DOHH2 (cell line): ENCODE measurements around the gene CP.

Experiments
- H3F3A ChIP-seq: fragments of 200-600 bp; sonication (generic), shearing (Covaris generic); 2 replicates; pipeline ENCODE4 v1.6.0; 2016; ENCODE audit warnings: antibody characterized with exemption, mild to moderate bottlenecking; ENCODE audit not compliant: control insufficient read depth, insufficient read depth
- H3K27ac ChIP-seq: fragments of 200-600 bp; sonication (generic); 2 replicates; pipeline ENCODE4 v1.5.1; 2014; ENCODE audit warnings: low read depth, mild to moderate bottlenecking, low read length, moderate library complexity
- H3K27me3 ChIP-seq: fragments of 200-600 bp; sonication (generic); 2 replicates; pipeline ENCODE4 v1.6.1; 2014; ENCODE audit warnings: mild to moderate bottlenecking, low read length, mixed read lengths; ENCODE audit not compliant: control insufficient read depth
- H3K36me3 ChIP-seq: fragments of 200-600 bp; sonication (generic); 2 replicates; pipeline ENCODE4 v1.6.1; 2014; ENCODE audit warnings: mild to moderate bottlenecking, low read length, moderate library complexity, mixed read lengths; ENCODE audit not compliant: control insufficient read depth
- H3K4me1 ChIP-seq: fragments of 200-600 bp; sonication (generic); 2 replicates; pipeline ENCODE4 v1.6.1; 2014; ENCODE audit warnings: mild to moderate bottlenecking, low read length, mixed read lengths; ENCODE audit not compliant: control insufficient read depth
- H3K4me2 ChIP-seq: fragments of 200-600 bp; sonication (generic); 2 replicates; pipeline ENCODE4 v1.6.0; 2014; ENCODE audit warnings: mild to moderate bottlenecking, low read length, moderate library complexity
- H3K4me3 ChIP-seq: fragments of 200-600 bp; sonication (generic); 2 replicates; pipeline ENCODE4 v1.5.1; 2014; ENCODE audit warnings: mild to moderate bottlenecking, low read length, mixed read lengths
- H3K79me2 ChIP-seq: fragments of 200-600 bp; sonication (generic); 2 replicates; pipeline ENCODE4 v1.6.1; 2014; ENCODE audit warnings: mild to moderate bottlenecking, low read length, mixed read lengths; ENCODE audit not compliant: control insufficient read depth
- H3K9me2 ChIP-seq: fragments of 200-600 bp; sonication (generic); replicated peaks from 2 replicates; pipeline ENCODE4 v1.6.1; 2014; ENCODE audit warnings: mild to moderate bottlenecking, low read length, mixed read lengths; ENCODE audit not compliant: control insufficient read depth
- H3K9me3 ChIP-seq: fragments of 200-600 bp; sonication (generic); 2 replicates; pipeline ENCODE4 v1.6.1; 2014; ENCODE audit warnings: antibody characterized with exemption, low read length, mixed read lengths; ENCODE audit not compliant: control insufficient read depth, insufficient read depth
- H4K20me1 ChIP-seq: fragments of 200-600 bp; sonication (generic); 2 replicates; pipeline ENCODE4 v1.6.0; 2014; ENCODE audit warnings: low read depth, mild to moderate bottlenecking, antibody characterized with exemption, low read length, moderate library complexity; ENCODE audit not compliant: control insufficient read depth, insufficient read depth
- CTCF ChIP-seq: fragments of 200-600 bp; sonication (generic); IDR thresholded peaks from one replicate; pipeline ENCODE4 v1.5.1; 2014; ENCODE audit warnings: antibody characterized with exemption, mild to moderate bottlenecking, low read depth, low read length; ENCODE audit not compliant: poor library complexity, severe bottlenecking
- EZH2phosphoT487 ChIP-seq: fragments of 200-600 bp; sonication (generic); IDR thresholded peaks from 2 replicates; pipeline ENCODE4 v1.6.1; 2017; ENCODE audit warnings: borderline replicate concordance, mild to moderate bottlenecking, antibody characterized with exemption, low read length, moderate library complexity, mixed read lengths

Gene CP

GRCh38 chr3:149234671-149235245, 13.1 kb upstream of the CP start:
- Histone ChIP-seq H3K27me3 (no peaks in the 10 kb centered on the region), H3K9me2 (no peaks in the 10 kb centered on the region), H3K27ac (no peak overlapping the region), H3K4me1 (peaks cover 9% of the 10 kb centered on the region), H3K4me3 (no peak overlapping the region), H3K9me3 (no peaks in the 10 kb centered on the region), H3K36me3 (no peaks in the 10 kb centered on the region), H3K4me2 (peak overlapping the region; percentile 10; the same call in 1 of the 2 replicates), H3F3A (no peaks in the 10 kb centered on the region), H4K20me1 (no peaks in the 10 kb centered on the region), H3K79me2 (no peaks in the 10 kb centered on the region)
- TF ChIP-seq CTCF: no peak
- no peak for TF ChIP-seq EZH2phosphoT487

- H3K4me3 ChIP-seq: no peak overlapping the region
- TF ChIP-seq CTCF (no peak), EZH2phosphoT487 (no peak)
- H3K4me2 ChIP-seq: no peak overlapping the region
- no peaks in the 10 kb centered on the region for H3K27me3 ChIP-seq
- H4K20me1 ChIP-seq: no peaks in the 10 kb centered on the region
- H3K79me2 ChIP-seq: no peaks in the 10 kb centered on the region
- H3K9me3 ChIP-seq: no peaks in the 10 kb centered on the region
- H3F3A ChIP-seq: no peaks in the 10 kb centered on the region
- H3K4me1 ChIP-seq: peaks cover 9% of the 10 kb centered on the region
- no peaks in the 10 kb centered on the region for H3K36me3 ChIP-seq
- H3K27ac ChIP-seq: no peak overlapping the region
- no peaks in the 10 kb centered on the region for H3K9me2 ChIP-seq
Measured at GRCh38 chr3:149233323-149233722, 11.7 kb upstream of the CP start.

GRCh38 chr3:149231871-149232270, 10.2 kb upstream of the CP start:
- no peaks in the 10 kb centered on the region for H3F3A ChIP-seq
- H3K27ac ChIP-seq: no peak overlapping the region
- H3K27me3 ChIP-seq: no peaks in the 10 kb centered on the region
- H3K9me2 ChIP-seq: no peaks in the 10 kb centered on the region
- no peak overlapping the region for H3K4me3 ChIP-seq
- H3K9me3 ChIP-seq: no peaks in the 10 kb centered on the region
- H3K36me3 ChIP-seq: no peaks in the 10 kb centered on the region
- H3K4me1 ChIP-seq: peaks cover 9% of the 10 kb centered on the region
- no peak overlapping the region for H3K4me2 ChIP-seq
- TF ChIP-seq CTCF (no peak), EZH2phosphoT487 (no peak)
- no peaks in the 10 kb centered on the region for H3K79me2 ChIP-seq
- H4K20me1 ChIP-seq: no peaks in the 10 kb centered on the region
